Measurements from ENCODE around the gene KAZN. TPM values are rescaled to one million over a fixed set of nuclear protein-coding genes. Genes with fewer than 3 reads are reported as not detected.

The KAZN gene
- total and polyA plus RNA-seq, 12 donors: 1.1 to 6.5 (median 1.9) TPM

DNA sequence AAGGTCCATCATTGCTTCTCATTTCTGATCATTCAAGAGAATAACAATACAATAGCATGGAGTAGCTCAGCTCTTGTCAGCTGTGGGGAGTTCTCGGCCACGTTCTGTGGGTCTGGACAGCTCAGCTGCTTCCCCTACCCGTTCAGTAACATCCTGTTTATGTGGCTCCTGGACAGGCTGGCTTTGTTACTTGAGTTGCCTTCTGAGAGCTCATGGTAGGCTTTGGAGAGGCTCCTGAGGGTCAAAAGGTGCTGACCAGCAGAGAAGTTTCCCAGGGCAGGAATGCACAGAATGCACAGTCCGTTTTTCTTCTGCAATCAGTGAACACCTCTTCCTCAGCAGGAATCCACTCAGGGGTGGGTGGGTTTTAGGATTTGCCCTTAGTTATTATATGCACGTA, 36.0 kb downstream of the KAZN start:
- TF ChIP-seq, protein P1, sequence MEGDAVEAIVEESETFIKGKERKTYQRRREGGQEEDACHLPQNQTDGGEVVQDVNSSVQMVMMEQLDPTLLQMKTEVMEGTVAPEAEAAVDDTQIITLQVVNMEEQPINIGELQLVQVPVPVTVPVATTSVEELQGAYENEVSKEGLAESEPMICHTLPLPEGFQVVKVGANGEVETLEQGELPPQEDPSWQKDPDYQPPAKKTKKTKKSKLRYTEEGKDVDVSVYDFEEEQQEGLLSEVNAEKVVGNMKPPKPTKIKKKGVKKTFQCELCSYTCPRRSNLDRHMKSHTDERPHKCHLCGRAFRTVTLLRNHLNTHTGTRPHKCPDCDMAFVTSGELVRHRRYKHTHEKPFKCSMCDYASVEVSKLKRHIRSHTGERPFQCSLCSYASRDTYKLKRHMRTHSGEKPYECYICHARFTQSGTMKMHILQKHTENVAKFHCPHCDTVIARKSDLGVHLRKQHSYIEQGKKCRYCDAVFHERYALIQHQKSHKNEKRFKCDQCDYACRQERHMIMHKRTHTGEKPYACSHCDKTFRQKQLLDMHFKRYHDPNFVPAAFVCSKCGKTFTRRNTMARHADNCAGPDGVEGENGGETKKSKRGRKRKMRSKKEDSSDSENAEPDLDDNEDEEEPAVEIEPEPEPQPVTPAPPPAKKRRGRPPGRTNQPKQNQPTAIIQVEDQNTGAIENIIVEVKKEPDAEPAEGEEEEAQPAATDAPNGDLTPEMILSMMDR (IDR thresholded peaks at IDR 0.05): no peak
- Histone ChIP-seq H3K4me1 (no peaks in the 10 kb centered on the region), H3K36me3 (no peaks in the 10 kb centered on the region), H3K27me3 (peaks cover 0 to 33% (median 11%) of the 10 kb centered on the region in 7 donors), H3K9me3 (no peaks in the 10 kb centered on the region), H3K27ac (no peak overlapping the region), H3K4me3 (no peak overlapping the region)
- no peak for DNase-seq
- intact Hi-C loops (cut with DNase I): no loop called here
- no peak for ATAC-seq
- WGBS, 2 donors: 34 to 44% methylated on average over 5 of the region's 5 CpGs

DNA sequence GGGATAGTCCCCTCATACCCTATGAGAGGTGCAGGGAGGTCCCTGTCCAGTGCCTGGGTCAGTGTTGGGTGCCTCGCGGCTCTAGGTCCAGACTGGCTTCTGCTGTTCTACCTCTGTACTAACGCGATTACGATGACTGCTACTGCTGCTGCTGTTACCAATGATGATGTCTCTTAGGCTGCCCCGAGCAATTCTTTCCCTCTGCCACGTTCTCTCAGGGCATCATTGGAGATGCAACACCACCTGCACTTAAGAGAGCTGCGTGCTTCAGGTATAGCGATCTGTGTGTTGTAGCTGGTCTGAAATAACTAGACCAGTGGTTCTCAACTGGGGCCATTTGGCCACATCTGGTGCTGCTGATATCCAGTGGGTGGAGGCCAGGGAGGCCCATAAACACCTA, 36.9 kb downstream of the KAZN start:
- ATAC-seq: no peak
- H3K4me3 ChIP-seq: no peak overlapping the region
- peaks cover 0 to 33% (median 7%) of the 10 kb centered on the region in 7 donors for H3K27me3 ChIP-seq
- intact Hi-C loops (cut with DNase I): no loop called here
- no peak for DNase-seq
- WGBS, 2 donors: 94 to 95% methylated on average over 9 of the region's 9 CpGs
- no peaks in the 10 kb centered on the region for H3K9me3 ChIP-seq
- H3K27ac ChIP-seq: no peak overlapping the region
- TF ChIP-seq, protein P1 (IDR thresholded peaks at IDR 0.05): no peak
- H3K4me1 ChIP-seq: no peaks in the 10 kb centered on the region
- H3K36me3 ChIP-seq: no peaks in the 10 kb centered on the region

- DNase-seq (no peak), ATAC-seq (no peak)
- H3K36me3 ChIP-seq: no peaks in the 10 kb centered on the region
- H3K9me3 ChIP-seq: peaks cover 0 to under 1% (median 0%) of the 10 kb centered on the region in 11 donors
- peaks cover 0 to 29% (median 8%) of the 10 kb centered on the region in 7 donors for H3K27me3 ChIP-seq
- no peak overlapping the region for H3K27ac ChIP-seq
- intact Hi-C loops (cut with DNase I): no loop called here
- H3K4me1 ChIP-seq: no peaks in the 10 kb centered on the region
- 82 to 85% methylated on average over 9 of the region's 9 CpGs for WGBS, 2 donors
- TF ChIP-seq, protein P1 (IDR thresholded peaks at IDR 0.05): no peak
- no peak overlapping the region for H3K4me3 ChIP-seq
Measured at GRCh38 chr1:14636897-14637632, 38.6 kb downstream of the KAZN start.

DNA sequence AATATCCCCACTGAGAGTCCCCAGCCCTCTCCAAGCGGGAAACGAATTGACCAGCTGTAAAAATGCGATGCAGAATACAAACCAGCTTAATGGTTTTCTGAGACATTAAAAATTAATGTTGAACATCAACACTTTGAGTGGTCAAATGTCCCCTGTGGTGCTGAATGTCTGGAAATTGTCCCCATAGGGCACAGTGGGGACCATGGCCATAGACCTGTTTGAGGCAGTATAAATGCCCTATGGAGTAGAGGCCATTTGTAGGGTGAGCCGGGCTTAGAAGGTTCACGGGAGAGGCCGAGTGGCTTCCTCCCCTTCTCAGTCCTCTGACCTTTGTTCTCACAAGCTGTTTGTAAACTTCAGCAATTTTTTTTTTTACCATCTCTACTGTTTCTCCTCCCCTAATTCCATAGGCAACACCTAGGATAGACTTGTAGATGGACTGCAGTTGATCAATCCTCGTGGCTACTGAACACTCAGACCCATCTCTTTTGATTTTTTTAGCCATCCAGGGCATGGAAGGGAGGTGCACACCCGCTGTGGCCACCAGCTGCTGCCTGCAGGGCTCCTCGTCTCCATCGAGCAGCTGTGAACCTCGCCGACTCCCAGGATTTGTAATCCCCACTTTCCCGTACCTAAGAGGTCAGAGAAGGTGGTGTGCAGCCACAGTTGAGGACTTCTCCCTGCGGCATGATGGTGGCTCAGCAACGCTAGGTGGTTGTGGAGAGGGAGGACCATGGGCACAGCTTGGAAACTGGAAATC, 41.0 kb downstream of the KAZN start:
- H3K27ac ChIP-seq: no peak overlapping the region
- ATAC-seq (no peak), DNase-seq (no peak)
- intact Hi-C loops (cut with DNase I): no loop called here
- peaks cover 0 to 19% (median 4%) of the 10 kb centered on the region in 7 donors for H3K27me3 ChIP-seq
- no peaks in the 10 kb centered on the region for H3K36me3 ChIP-seq
- no peak overlapping the region for H3K4me3 ChIP-seq
- WGBS, 2 donors: 75 to 81% methylated on average over 15 of the region's 15 CpGs
- TF ChIP-seq, protein P1 (IDR thresholded peaks at IDR 0.05): no peak
- H3K4me1 ChIP-seq: no peaks in the 10 kb centered on the region
- peaks cover 0 to 23% (median 6%) of the 10 kb centered on the region in 11 donors for H3K9me3 ChIP-seq
